Measurements from ENCODE around the gene DDX54. TPM values are rescaled to one million over a fixed set of nuclear protein-coding genes. Genes with fewer than 3 reads are reported as not detected.

DDX54 gene
- total and polyA plus RNA-seq, 7 donors: 19.2 to 82.8 (median 39.6) TPM

DNA sequence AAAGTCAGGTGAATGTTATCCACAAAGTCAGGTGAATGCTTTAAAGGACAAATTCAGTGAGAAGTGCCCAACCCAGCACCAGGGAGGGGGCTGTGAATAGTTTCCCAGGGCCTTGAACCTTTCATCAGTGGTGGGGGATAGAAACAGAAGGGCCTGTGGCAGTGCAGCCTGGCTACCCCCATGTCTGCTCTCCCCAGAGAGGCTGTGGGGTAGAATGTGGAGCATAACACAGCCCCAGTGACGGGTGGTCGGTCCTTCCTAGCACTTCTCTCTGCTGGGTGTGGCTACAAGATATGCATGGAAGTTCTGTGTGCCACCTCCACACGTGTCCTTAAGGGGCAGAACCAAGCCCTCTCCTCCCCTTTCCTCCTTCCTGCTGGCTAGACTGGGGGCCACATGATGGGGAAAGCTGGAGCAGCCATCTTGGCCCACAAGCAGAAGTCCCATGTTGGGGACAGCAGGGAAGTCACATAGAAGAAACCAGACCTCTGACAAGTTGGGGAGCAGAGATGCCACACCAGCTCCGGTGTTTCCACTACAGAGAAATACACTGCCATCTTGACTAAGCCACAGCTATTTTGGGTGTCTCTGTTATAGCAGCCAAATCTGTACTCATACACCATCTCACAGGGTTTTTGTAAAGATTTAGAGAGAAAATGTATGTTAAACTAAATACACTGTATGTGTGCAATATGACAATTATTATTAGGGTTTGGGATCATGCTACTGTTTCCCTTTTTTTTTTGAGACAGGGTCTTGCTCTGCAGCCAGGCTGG, 17.2 kb upstream of the DDX54 start:
- Histone ChIP-seq H3K4me3 (no peak overlapping the region), H3K27ac (no peak overlapping the region), H3K4me1 (peaks cover 0 to 5% (median 0%) of the 10 kb centered on the region in 4 donors), H3K36me3 (no peaks in the 10 kb centered on the region), H3K27me3 (no peaks in the 10 kb centered on the region), H3K9me3 (no peaks in the 10 kb centered on the region)
- TF ChIP-seq POLR2A (IDR thresholded peaks at IDR 0.05): no peak
- TF ChIP-seq EP300 (IDR thresholded peaks at IDR 0.05): no peak
- intact Hi-C loops (cut with DNase I): no loop called here
- DNase-seq: no peak
- WGBS, 2 donors: 83 to 88% methylated on average over 4 of the region's 4 CpGs

GRCh38 chr12:113201187-113202177, 16.2 kb upstream of the DDX54 start:
- H3K9me3 ChIP-seq: no peaks in the 10 kb centered on the region
- H3K27ac ChIP-seq: no peak overlapping the region
- no peaks in the 10 kb centered on the region for H3K27me3 ChIP-seq
- no peak overlapping the region for H3K4me3 ChIP-seq
- no peak for TF ChIP-seq POLR2A (IDR thresholded peaks at IDR 0.05)
- no peak for TF ChIP-seq POLR2AphosphoS5 (IDR thresholded peaks at IDR 0.05)
- no peak for TF ChIP-seq CTCF (IDR thresholded peaks at IDR 0.05)
- TF ChIP-seq EP300 (IDR thresholded peaks at IDR 0.05): no peak
- no peaks in the 10 kb centered on the region for H3K36me3 ChIP-seq
- no peak for DNase-seq
- H3K4me1 ChIP-seq: peaks cover 0 to 5% (median 0%) of the 10 kb centered on the region in 4 donors
- intact Hi-C loops (cut with DNase I): no loop called here
- 91 to 95% methylated on average over 14 of the region's 14 CpGs for WGBS, 2 donors

DNA sequence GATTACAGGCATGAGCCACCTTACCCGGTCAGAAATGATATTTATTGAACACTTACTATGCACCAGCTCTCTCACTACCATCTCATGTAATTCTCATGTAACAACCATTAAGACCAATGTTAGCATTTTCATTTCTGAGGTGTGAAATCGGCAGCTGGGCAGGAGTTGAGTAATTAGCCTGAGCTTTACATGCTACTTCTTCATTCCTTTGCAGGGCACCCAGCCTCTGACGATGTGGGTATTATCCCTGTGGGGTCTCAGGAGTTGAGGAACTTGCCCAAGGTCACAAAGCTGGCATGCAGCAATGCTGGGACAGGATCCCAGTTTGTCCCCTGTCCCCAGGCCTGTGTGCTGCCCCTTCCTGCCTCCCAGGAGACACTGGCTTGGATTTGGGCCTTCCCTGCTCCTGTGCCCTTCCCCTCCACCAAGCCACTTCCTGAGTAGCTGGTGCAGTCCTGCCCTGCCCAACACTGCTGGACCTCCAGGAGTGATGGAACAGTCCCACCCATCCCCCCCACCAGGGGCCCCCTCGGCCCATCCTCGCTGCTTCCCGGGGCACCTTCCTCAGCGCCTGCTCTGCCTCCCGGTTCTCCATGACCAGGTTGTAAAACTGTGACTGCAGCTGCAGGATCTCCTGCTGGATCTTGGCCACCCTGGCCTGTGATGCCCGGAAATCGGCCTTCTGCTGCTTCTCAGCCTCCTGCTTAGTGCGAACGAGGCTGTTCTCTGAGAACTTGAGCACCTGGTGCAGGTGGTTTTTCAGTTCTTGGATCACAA, 14.9 kb upstream of the DDX54 start:
- Histone ChIP-seq H3K4me3 (no peak overlapping the region), H3K4me1 (peaks cover 0 to 5% (median 0%) of the 10 kb centered on the region in 4 donors), H3K27ac (no peak overlapping the region), H3K36me3 (no peaks in the 10 kb centered on the region), H3K27me3 (no peaks in the 10 kb centered on the region), H3K9me3 (no peaks in the 10 kb centered on the region)
- 87 to 88% methylated on average over 12 of the region's 12 CpGs for WGBS, 2 donors
- no peak for DNase-seq
- TF ChIP-seq POLR2AphosphoS5 (IDR thresholded peaks at IDR 0.05) (no peak), EP300 (IDR thresholded peaks at IDR 0.05) (no peak)
- intact Hi-C loops (cut with DNase I): no loop called here

- intact Hi-C loops (cut with DNase I): loop anchor here (10.0 kb wide), 1 partner anchor 227 kb away; the partner anchor contains the start of gene SDSL
- H3K27ac ChIP-seq: no peak overlapping the region
- no peak overlapping the region for H3K4me3 ChIP-seq
- no peaks in the 10 kb centered on the region for H3K9me3 ChIP-seq
- 70 to 87% methylated on average over 1 of the region's 1 CpG for WGBS, 2 donors
- DNase-seq: no peak
- TF ChIP-seq EP300 (IDR thresholded peaks at IDR 0.05): no peak
- no peak for TF ChIP-seq CTCF (IDR thresholded peaks at IDR 0.05)
- no peak for TF ChIP-seq POLR2A (IDR thresholded peaks at IDR 0.05)
- TF ChIP-seq POLR2AphosphoS5 (IDR thresholded peaks at IDR 0.05): no peak
- no peaks in the 10 kb centered on the region for H3K27me3 ChIP-seq
- peaks cover 0 to 14% (median 10%) of the 10 kb centered on the region in 4 donors for H3K4me1 ChIP-seq
- H3K36me3 ChIP-seq: no peaks in the 10 kb centered on the region
Observed at GRCh38 chr12:113198296-113198695, 13.0 kb upstream of the DDX54 start.

GRCh38 chr12:113197518-113198077, 12.3 kb upstream of the DDX54 start:
- no peaks in the 10 kb centered on the region for H3K27me3 ChIP-seq
- TF ChIP-seq POLR2A (IDR thresholded peaks at IDR 0.05) (no peak), EP300 (IDR thresholded peaks at IDR 0.05) (no peak), POLR2AphosphoS5 (IDR thresholded peaks at IDR 0.05) (no peak), CTCF (IDR thresholded peaks at IDR 0.05) (no peak)
- no peak overlapping the region for H3K4me3 ChIP-seq
- no peaks in the 10 kb centered on the region for H3K36me3 ChIP-seq
- intact Hi-C loops (cut with DNase I): loop anchor here (10.0 kb wide), 1 partner anchor 227 kb away; the partner anchor contains the start of gene SDSL
- no peak for DNase-seq
- H3K9me3 ChIP-seq: no peaks in the 10 kb centered on the region
- H3K4me1 ChIP-seq: peaks cover 0 to 14% (median 10%) of the 10 kb centered on the region in 4 donors
- no peak overlapping the region for H3K27ac ChIP-seq
- WGBS, 2 donors: 93 to 95% methylated on average over 8 of the region's 8 CpGs

Data from sigmoid colon (tissue), 7 donors.